ENCODE data around the gene SPATA24. TPM values are rescaled to one million over a fixed set of nuclear protein-coding genes. Genes with fewer than 3 reads are reported as not detected.

Gene SPATA24
- total RNA-seq, 1 donor: 3.9 TPM

GRCh38 chr5:139426203-139426885 lies 22.5 kb upstream of the SPATA24 start:
- peak; percentile 25 for DNase-seq (ENCODE audit: low read depth)
- TF ChIP-seq, protein P1, sequence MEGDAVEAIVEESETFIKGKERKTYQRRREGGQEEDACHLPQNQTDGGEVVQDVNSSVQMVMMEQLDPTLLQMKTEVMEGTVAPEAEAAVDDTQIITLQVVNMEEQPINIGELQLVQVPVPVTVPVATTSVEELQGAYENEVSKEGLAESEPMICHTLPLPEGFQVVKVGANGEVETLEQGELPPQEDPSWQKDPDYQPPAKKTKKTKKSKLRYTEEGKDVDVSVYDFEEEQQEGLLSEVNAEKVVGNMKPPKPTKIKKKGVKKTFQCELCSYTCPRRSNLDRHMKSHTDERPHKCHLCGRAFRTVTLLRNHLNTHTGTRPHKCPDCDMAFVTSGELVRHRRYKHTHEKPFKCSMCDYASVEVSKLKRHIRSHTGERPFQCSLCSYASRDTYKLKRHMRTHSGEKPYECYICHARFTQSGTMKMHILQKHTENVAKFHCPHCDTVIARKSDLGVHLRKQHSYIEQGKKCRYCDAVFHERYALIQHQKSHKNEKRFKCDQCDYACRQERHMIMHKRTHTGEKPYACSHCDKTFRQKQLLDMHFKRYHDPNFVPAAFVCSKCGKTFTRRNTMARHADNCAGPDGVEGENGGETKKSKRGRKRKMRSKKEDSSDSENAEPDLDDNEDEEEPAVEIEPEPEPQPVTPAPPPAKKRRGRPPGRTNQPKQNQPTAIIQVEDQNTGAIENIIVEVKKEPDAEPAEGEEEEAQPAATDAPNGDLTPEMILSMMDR (IDR thresholded peaks at IDR 0.05; ENCODE audit: insufficient read depth, low read depth, low read length): no peak
- H3K4me3 ChIP-seq (ENCODE audit: low read depth, low read length): no peak overlapping the region

DNA sequence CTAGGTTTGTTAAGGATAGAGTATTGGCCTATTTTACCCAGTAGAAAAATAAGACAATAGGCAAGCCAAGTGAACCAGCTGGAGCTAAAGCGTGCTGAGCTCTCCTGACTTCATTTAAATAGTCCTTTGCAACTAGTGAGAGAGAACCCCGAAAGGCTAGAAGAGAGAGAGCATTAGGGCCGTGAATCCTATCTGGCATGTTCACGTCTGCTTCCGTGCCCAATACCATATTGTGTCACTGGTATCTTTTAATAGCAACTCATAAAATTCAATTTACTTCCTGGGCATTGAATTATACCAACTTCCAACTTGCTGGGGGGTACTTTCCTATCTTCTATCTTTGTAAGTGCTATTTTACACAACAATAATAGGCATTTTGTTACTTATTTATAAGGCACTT lies 21.6 kb upstream of the SPATA24 start:
- no peak for DNase-seq (ENCODE audit: low read depth)
- H3K4me3 ChIP-seq (ENCODE audit: low read depth, low read length): no peak overlapping the region
- TF ChIP-seq, protein P1 (IDR thresholded peaks at IDR 0.05; ENCODE audit: insufficient read depth, low read depth, low read length): no peak

DNA sequence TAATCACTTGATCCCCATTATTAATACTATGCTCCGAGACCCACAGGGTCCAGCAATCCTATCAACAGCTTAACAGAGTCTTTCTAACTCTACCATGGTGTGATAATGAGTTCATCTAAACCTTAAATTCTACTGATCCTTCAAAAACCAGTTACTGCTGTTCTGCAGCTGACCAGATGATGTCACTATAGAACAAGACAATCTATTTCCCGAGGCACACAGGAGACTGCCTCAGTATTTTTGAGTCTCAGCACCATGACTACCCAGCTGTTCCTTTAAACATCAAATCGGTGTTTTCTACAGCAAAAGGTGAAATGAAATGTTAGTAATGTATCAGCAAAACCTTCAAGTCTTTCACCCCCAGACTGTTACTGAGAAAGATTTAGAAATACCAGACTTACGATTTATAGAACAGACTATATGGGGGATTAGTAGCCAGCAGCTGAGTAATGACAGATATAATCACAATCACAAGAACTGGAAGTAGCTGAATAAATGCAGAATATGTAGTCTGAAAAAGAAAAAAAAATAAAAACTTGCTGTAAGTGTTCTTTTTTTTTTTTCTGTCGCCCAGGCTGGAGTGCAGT lies 18.5 kb upstream of the SPATA24 start:
- TF ChIP-seq, protein P1 (IDR thresholded peaks at IDR 0.05; ENCODE audit: insufficient read depth, low read depth, low read length): peak; percentile 95
- H3K4me3 ChIP-seq (ENCODE audit: low read depth, low read length): no peak overlapping the region
- peak; percentile 76 for DNase-seq (ENCODE audit: low read depth)

GRCh38 chr5:139419226-139420192 lies 15.6 kb upstream of the SPATA24 start:
- TF ChIP-seq, protein P1 (IDR thresholded peaks at IDR 0.05; ENCODE audit: insufficient read depth, low read depth, low read length): no peak
- H3K4me3 ChIP-seq (ENCODE audit: low read depth, low read length): no peak overlapping the region
- DNase-seq (ENCODE audit: low read depth): no peak

GRCh38 chr5:139418793-139419192 lies 14.9 kb upstream of the SPATA24 start:
- DNase-seq (ENCODE audit: low read depth): no peak
- TF ChIP-seq, protein P1 (IDR thresholded peaks at IDR 0.05; ENCODE audit: insufficient read depth, low read depth, low read length): no peak
- no peak overlapping the region for H3K4me3 ChIP-seq (ENCODE audit: low read depth, low read length)

- no peak overlapping the region for H3K4me3 ChIP-seq (ENCODE audit: low read depth, low read length)
- no peak for DNase-seq (ENCODE audit: low read depth)
- TF ChIP-seq, protein P1 (IDR thresholded peaks at IDR 0.05; ENCODE audit: insufficient read depth, low read depth, low read length): no peak
Measured at GRCh38 chr5:139417214-139417613, 13.3 kb upstream of the SPATA24 start.

Measured in fibroblast of villous mesenchyme (primary cell).